ENCODE results near the gene BACH2. TPM values are rescaled to one million over a fixed set of nuclear protein-coding genes. Genes with fewer than 3 reads are reported as not detected.

Gene BACH2
- total and polyA plus RNA-seq, 9 of the 15 experiments (the other 6 are each of a cell fraction or from before 2014, with no cell fraction given): 0.06 to 3.1 (median 0.59) TPM

- FAIRE-seq: peak; percentile 67
- H3K9ac ChIP-seq (ENCODE audit: insufficient read depth in 1 of 2, low read depth in 2 of 2, low read length in 2 of 2): no peak overlapping the region
- no peaks in the 10 kb centered on the region for H3K79me2 ChIP-seq (ENCODE audit: control insufficient read depth, insufficient read depth, low read length)
- peaks cover 0 to 11% of the 10 kb centered on the region in 2 experiments; a peak in 1 of 5 replicates for H3K27me3 ChIP-seq (ENCODE audit: control insufficient read depth in 2 of 2, insufficient read depth in 2 of 2, low read length in 2 of 2)
- no peak overlapping the region for H3K27ac ChIP-seq (ENCODE audit: extremely low read depth, low read depth, low read length)
- in situ Hi-C loops (cut with MboI) (no loop called here), intact Hi-C loops (cut with micrococcal nuclease) (loop anchor here (1.0 to 2.0 kb wide), 3 partner anchors 209 to 509 kb away; no protein-coding TSS in a partner anchor)
- H3K36me3 ChIP-seq (ENCODE audit: control insufficient read depth, insufficient read depth, low read length): no peaks in the 10 kb centered on the region
- DNase-seq (ENCODE audit: extremely low read depth in 1 of 4, low spot score in 3 of 4): peak; percentile 51 to 69 (median 53)
- H3K9me1 ChIP-seq (ENCODE audit: control insufficient read depth, insufficient read depth, low read length): no peaks in the 10 kb centered on the region
- H2AFZ ChIP-seq (ENCODE audit: low read depth, low read length): no peak overlapping the region
- whole genome bisulfite sequencing (ENCODE audit: insufficient coverage, low coverage, missing lambda C conversion rate): 16% methylated on average over 8 of the region's 8 CpGs
- H3K4me2 ChIP-seq (ENCODE audit: insufficient read depth, low read length): no peak overlapping the region
- H3K4me3 ChIP-seq: no peak overlapping the region
- no peaks in the 10 kb centered on the region for H3K9me3 ChIP-seq (replicated peaks; ENCODE audit: control insufficient read depth, insufficient read depth, low read depth, low read length)
- CTCF ChIA-PET (ENCODE audit: low intra/inter-chr PET ratio): interaction anchor here (0.7 to 1.3 kb wide), 6 partner anchors 189 to 509 kb away, joined by 3 to 5 read pairs (median 4); no protein-coding TSS in a partner anchor
- peaks cover 3% of the 10 kb centered on the region in 2 experiments; a peak in 1 of 5 replicates for H3K4me1 ChIP-seq (replicated peaks in 1 of 2; ENCODE audit: control insufficient read depth in 2 of 2, insufficient read depth in 2 of 2, low read length in 2 of 2)
- no peaks in the 10 kb centered on the region for H4K20me1 ChIP-seq (replicated peaks; ENCODE audit: control insufficient read depth, insufficient read depth, low read length)
- no TSS peak for BruUV-seq (replicated peaks)
- POLR2A ChIA-PET: no interaction called here
- peak; percentile 93 for ATAC-seq
- TF ChIP-seq PHF21A (IDR thresholded peaks at IDR 0.05; ENCODE audit: borderline replicate concordance, low read depth) (no peak), ZNF282 (CRISPR knock-in tag; IDR thresholded peaks at IDR 0.05) (no peak), VEZF1 (CRISPR knock-in tag; IDR thresholded peaks at IDR 0.05) (peak; percentile 54), REST (IDR thresholded peaks at IDR 0.05; ENCODE audit: borderline replicate concordance) (peak; percentile 76), REST (CRISPR knock-in tag; IDR thresholded peaks at IDR 0.05; ENCODE audit: low read depth) (no peak), HEY1 (CRISPR knock-in tag; IDR thresholded peaks at IDR 0.05; ENCODE audit: borderline replicate concordance) (0 out of 2 replicates have a peak, but pooled peaks have one; percentile 14), ETV1 (tag; conservative IDR thresholded peaks at IDR 0.05; ENCODE audit: low read depth) (no peak), STAG1 (CRISPR knock-in tag; IDR thresholded peaks at IDR 0.05; ENCODE audit: borderline replicate concordance) (peak; percentile 25; the same call in 1 of the 2 replicates), RNF219 (CRISPR knock-in tag; IDR thresholded peaks at IDR 0.05) (no peak)
Measured at GRCh38 chr6:89970609-89971337, 325.9 kb downstream of the BACH2 start.

Measured in K562 (cell line).